ENCODE measurements around the gene TRAPPC2L.

Gene TRAPPC2L

GRCh38 chr16:88839745-88840599, 17.0 kb upstream of the TRAPPC2L start:
- no peak for DNase-seq (ENCODE audit: low read depth)

- DNase-seq (ENCODE audit: low read depth), result no peak
These were observed 16.2 kb upstream of the TRAPPC2L start for GRCh38 chr16:88840600-88841215.

- no peak for DNase-seq (ENCODE audit: low read depth)
These were observed 15.2 kb upstream of the TRAPPC2L start for GRCh38 chr16:88841521-88842307.

GRCh38 chr16:88842308-88842756, 14.6 kb upstream of the TRAPPC2L start:
- no peak for DNase-seq (ENCODE audit: low read depth)

GRCh38 chr16:88842806-88843205, 14.1 kb upstream of the TRAPPC2L start:
- DNase-seq (ENCODE audit: low read depth), result no peak

- no peak for DNase-seq (ENCODE audit: low read depth)
These were observed 13.7 kb upstream of the TRAPPC2L start for GRCh38 chr16:88843256-88843655.

- no peak for DNase-seq (ENCODE audit: low read depth)
These were observed 12.4 kb upstream of the TRAPPC2L start for GRCh38 chr16:88844419-88845036.

GRCh38 chr16:88846088-88846487, 10.8 kb upstream of the TRAPPC2L start:
- peak; percentile 11 for DNase-seq (ENCODE audit: low read depth)

GRCh38 chr16:88847654-88848053, 9.3 kb upstream of the TRAPPC2L start:
- no peak for DNase-seq (ENCODE audit: low read depth)

GRCh38 chr16:88848557-88848956, 8.4 kb upstream of the TRAPPC2L start:
- no peak for DNase-seq (ENCODE audit: low read depth)

- no peak for DNase-seq (ENCODE audit: low read depth)
These were observed 6.3 kb upstream of the TRAPPC2L start for GRCh38 chr16:88850531-88851199.

GRCh38 chr16:88851616-88852015, 5.3 kb upstream of the TRAPPC2L start:
- DNase-seq (ENCODE audit: low read depth), result no peak

- DNase-seq (ENCODE audit: low read depth), result peak; percentile 10
These were observed 3.5 kb upstream of the TRAPPC2L start for GRCh38 chr16:88853325-88853941.

GRCh38 chr16:88854306-88855111, 2.4 kb upstream of the TRAPPC2L start:
- no peak for DNase-seq (ENCODE audit: low read depth)

- DNase-seq (ENCODE audit: low read depth), result no peak
These were observed 1.8 kb upstream of the TRAPPC2L start for GRCh38 chr16:88855176-88855575.

- no peak for DNase-seq (ENCODE audit: low read depth)
These were observed 1.2 kb upstream of the TRAPPC2L start for GRCh38 chr16:88855736-88856121.

GRCh38 chr16:88856122-88856827, 652 bp upstream of the TRAPPC2L start:
- no peak for DNase-seq (ENCODE audit: low read depth)

- DNase-seq (ENCODE audit: low read depth), result peak; percentile 72
These were observed 907 bp downstream of the TRAPPC2L start for GRCh38 chr16:88857728-88858339.

GRCh38 chr16:88859381-88860091, 2.6 kb downstream of the TRAPPC2L start:
- no peak for DNase-seq (ENCODE audit: low read depth)
